ENCODE measurements around the gene TRHDE.

GRCh38 chr12:72694193-72694592 lies 422.0 kb downstream of the TRHDE start:
- TF ChIP-seq POLR2A (IDR thresholded peaks at IDR 0.05; ENCODE audit: low read length), result no peak
- TF ChIP-seq GATA1 (IDR thresholded peaks at IDR 0.05; ENCODE audit: low read depth, low read length), result no peak
